ENCODE measurements around the gene FGD3.

The FGD3 gene

DNA sequence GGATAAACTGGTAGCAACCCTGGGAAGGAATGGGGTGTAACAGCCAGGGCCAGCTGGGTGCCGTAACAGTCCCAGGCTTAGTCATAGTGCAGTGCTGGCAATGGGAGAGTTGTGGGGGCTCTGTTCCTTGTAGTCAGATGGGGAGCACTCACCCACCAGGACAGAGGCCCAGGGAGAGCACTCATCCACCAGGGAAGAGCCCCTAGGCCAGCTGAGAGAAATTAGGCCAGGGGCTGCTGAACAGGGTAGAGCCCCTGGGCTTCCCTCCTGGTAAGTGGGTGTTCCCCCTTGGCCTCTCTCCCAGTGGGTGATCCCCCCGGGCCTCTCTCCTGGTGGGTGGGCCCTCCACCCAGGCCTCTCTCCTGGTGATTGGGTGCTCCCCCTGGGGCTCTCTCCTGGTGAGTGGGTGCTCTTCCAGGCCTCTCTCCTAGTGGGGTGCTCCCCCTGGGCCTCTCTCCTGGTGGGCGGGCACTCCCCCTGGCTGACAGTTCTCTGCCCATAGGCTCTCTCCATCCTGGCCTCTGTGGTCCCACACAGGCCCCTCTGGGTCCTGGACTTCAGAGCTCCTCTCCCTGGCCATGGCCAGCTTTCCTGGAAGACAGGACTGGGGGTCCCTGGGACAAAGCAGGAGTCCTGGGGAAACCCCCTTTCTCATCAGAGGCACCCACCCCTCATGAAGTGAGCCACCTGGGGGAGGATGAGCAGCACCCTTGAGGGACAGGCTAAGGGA is 13.4 kb downstream of the FGD3 start:
- peak; percentile 55 for DNase-seq

GRCh38 chr9:92961627-92962302 is 14.4 kb downstream of the FGD3 start:
- DNase-seq, result peak; percentile 73

DNA sequence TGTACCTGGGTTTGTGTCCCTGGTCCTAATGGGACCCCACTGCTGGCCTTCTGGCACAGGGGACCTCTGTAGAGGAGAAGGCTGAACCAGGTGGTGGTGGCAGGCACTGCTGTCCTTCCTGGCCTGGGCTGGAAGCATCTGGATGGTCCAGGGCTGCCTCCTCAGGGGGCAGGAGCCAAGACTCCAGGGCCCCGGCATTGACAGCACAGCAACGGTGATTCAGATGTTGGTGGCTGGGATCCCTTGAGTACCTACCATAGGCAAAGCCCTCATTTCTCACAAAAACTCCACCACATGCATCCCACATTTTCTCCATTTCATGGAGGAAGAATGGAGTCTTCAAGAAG is 15.0 kb downstream of the FGD3 start:
- no peak for DNase-seq

- DNase-seq, result no peak
These were observed 15.5 kb downstream of the FGD3 start for GRCh38 chr9:92962846-92963245.

DNA sequence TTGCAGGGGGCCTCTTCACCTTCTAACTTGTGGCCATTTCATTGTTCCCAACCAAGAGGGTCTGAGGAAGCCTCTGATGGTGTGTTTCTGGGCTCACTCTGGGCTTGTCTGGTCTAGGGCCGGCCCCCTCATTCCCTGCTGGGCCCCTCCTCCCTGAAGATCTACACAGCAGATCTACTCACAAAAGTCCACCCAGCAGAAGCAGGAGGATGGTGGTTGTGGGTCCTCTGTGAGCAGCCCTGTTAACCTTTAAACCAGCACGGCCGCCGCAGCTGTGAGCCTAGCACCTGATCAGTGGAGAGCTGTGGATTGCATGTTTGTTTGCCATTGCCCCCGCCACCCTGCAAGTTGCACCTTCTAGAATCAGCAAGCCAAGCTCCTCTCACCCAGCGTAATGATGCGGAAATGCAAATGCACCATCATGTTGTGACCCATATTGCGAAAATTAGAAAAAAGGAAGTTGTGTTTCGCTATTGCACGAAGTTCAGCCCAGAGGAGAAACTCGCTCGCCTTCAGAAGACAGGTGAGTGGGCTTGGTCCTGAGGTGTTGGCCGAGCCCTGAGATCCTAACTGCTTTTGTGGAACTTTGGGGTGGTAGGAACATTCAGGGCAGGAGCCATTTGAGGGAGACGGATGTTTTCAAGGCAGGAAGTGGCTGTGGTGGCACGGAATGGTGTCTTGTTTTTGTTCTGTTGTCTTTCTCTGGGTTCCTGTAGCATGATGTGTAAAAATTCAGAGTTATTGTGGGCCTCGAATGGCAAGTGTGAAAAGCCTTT is 16.7 kb downstream of the FGD3 start:
- peak; percentile 89 for DNase-seq

DNA sequence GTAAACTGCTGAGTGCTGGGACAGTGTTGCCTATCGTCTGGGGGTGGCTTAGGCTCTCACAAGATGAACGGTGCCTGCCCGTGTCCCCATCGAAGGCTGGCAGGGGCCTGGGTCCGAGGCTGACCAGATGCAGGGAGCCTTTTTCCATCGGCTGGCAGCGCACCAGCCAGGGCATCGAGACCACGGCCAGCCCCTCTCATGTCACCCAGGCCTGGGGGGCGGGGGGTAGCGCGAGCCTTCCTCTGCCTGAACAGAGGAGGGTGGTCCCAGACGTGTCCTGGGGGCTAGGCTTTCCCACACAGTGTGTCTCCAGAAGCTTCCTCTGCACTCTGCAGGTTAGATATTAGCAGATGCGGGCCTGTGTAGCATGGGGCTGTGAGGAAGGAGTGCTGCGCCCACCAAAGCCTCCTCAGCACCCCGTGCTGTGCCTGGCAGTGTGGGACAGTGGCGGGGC is 17.3 kb downstream of the FGD3 start:
- peak; percentile 80 for DNase-seq

- DNase-seq, result peak; percentile 82
These were observed 17.9 kb downstream of the FGD3 start for GRCh38 chr9:92965061-92965758.

DNA sequence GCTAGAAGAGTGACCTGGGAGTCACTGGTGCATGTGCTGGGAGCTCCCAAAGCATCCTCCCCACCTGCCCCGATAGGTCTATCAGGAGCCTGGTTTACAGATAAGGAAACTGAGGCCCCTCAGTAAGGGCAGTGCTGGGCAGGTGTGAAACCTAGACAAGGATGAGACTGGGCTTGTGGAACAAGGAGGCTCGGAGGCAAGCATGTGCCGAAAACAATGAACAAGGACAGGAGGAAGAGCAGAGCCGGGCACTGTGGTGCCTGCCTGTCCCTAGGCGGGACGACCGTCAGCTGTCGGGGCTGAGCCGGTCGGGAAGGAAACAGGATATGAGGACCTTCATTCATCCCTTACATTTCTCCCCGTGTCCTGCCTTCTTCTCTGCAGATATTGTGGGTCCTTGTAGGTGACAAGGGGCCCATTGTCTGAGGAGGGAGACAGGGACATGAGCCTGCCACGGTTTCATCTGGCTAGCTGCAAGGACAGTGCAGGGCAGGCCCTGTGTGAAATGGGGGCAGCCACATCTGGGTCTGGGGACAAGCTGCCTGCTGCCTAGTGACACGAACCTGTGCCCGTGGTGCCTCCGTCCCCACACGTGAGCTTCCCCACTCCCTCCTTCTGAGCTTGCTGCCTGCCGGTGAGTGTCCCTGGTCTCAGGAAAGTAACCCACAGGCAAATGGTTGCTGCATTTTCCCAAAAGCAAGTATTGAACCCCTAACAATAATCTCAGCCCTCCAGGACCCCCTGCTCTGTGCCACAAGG is 18.6 kb downstream of the FGD3 start:
- no peak for DNase-seq

- no peak for DNase-seq
These were observed 19.1 kb downstream of the FGD3 start for GRCh38 chr9:92966518-92966800.

GRCh38 chr9:92968081-92968480 is 20.8 kb downstream of the FGD3 start:
- peak; percentile 71 for DNase-seq

GRCh38 chr9:92969516-92970466 is 22.5 kb downstream of the FGD3 start:
- DNase-seq, result peak; percentile 63

DNA sequence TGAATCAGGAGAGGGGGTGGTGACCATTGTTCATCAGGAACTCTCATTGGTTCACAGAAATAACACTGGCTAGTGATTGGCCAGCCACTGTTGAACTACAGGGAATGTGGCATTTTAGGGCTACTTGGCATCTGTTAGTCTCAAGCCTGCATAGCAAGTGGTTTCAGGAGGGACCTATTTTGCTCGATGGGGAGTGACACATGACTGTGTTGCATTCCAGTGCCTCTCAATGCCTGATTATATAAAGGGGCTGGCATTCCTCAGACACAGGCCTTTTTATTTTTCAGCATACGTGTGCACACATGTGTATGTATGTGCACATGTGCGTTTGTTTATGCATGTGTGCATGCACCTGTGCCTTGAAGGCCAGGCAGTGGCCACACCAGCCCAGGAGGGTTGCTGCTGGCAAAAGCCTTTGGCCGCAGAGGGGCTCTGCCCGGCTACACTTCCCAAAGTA is 23.2 kb downstream of the FGD3 start:
- peak; percentile 59 for DNase-seq

- peak; percentile 52 for DNase-seq
These were observed 23.8 kb downstream of the FGD3 start for GRCh38 chr9:92971121-92971520.

DNA sequence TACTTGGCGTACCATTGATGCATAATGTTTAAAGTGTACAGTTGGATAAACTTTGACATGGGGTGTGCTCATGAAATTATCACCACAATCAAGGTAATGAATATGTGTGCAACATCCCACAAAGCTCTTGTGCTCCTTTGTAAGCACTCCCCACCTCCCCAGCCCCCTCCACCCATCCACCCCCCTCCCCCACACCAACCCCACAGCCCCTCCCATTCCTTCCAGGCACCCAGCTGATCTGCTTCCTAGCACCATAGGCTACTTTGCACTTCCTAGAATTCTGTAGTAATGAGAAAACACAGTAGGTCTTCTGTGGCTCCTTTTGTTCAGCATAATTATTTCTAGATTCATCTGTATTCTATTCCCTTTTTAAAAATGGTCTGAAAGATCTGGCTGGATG is 24.5 kb downstream of the FGD3 start:
- DNase-seq, result peak; percentile 21

DNA sequence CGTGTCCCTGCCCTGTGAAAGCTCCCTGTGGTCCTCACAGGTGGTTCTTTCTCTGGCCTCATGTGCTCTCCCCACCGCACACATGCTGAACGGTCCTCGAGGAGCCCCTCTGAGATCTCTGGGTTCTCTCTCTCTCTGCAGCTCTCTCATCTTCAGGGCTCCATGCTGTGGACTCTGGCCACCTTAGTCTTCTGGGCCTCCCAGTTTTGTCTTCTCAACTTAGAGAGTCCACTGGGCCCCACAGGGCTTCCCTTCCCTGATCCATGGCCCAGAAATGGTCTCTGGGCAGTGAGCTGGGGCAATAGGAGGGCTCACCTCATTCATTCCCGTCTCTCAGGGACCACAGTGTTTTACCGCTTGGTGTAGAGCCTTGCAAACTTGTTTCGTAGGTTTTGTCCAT is 26.4 kb downstream of the FGD3 start:
- DNase-seq, result no peak

GRCh38 chr9:92974161-92974661 is 26.9 kb downstream of the FGD3 start:
- peak; percentile 55 for DNase-seq

GRCh38 chr9:92974761-92975755 is 27.7 kb downstream of the FGD3 start:
- peak; percentile 52 for DNase-seq

- no peak for DNase-seq
These were observed 29.1 kb downstream of the FGD3 start for GRCh38 chr9:92976431-92976830.

- no peak for DNase-seq
These were observed 30.0 kb downstream of the FGD3 start for GRCh38 chr9:92977279-92977678.

DNA sequence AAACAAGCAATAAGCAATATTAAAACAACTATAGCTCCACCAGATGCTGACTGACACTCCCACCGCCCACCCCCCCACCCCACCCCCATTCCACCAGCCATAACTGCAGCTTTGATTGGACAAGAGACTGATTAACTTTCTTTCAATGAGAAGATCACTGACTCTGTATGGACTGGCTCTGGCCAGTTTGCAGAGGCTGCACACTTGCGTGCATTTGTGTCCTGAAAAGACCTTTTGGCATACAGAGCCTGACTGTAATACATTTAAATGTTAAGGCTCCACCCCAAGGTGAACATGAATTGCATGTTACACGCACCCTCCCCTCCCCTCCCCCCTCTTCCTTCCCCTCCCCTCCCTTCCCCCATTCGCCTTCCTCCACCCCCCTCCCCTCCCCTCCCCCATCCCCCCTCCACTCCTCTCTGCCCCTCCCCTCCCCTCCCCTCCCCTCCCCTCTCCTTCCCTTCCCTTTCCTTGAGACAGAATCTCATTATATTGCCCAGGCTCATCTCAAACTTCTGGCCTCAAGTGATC is 31.1 kb downstream of the FGD3 start:
- DNase-seq, result no peak
